VCaP (cell line): ENCODE results near the gene FAM163B.

Experiments used
- H3K27ac ChIP-seq: fragments of 450-650 bp; 2 replicates; pipeline ENCODE4 v1.5.1; 2017
- CTCF ChIP-seq: fragments of 450-650 bp; conservative IDR thresholded peaks from 2 replicates; pipeline ENCODE4 v1.5.1; 2017; ENCODE audit warnings: mild to moderate bottlenecking, moderate library complexity

The FAM163B gene

GRCh38 chr9:133546287-133546680 is 62.9 kb downstream of the FAM163B start:
- H3K27ac ChIP-seq: no peak overlapping the region
- TF ChIP-seq CTCF: no peak

- no peak overlapping the region for H3K27ac ChIP-seq
- TF ChIP-seq CTCF: no peak
Measured at GRCh38 chr9:133545494-133546286, 63.5 kb downstream of the FAM163B start.

GRCh38 chr9:133543772-133544467 is 65.3 kb downstream of the FAM163B start:
- no peak for TF ChIP-seq CTCF
- H3K27ac ChIP-seq: no peak overlapping the region

GRCh38 chr9:133542002-133542401 is 67.2 kb downstream of the FAM163B start:
- no peak overlapping the region for H3K27ac ChIP-seq
- TF ChIP-seq CTCF: no peak

- TF ChIP-seq CTCF: no peak
- no peak overlapping the region for H3K27ac ChIP-seq
Measured at GRCh38 chr9:133540698-133541025, 68.5 kb downstream of the FAM163B start.

GRCh38 chr9:133539991-133540697 is 69.0 kb downstream of the FAM163B start:
- TF ChIP-seq CTCF: no peak
- H3K27ac ChIP-seq: peak overlapping the region; percentile 20; the same call in 1 of the 2 replicates
